ENCODE measurements around the gene NSMF.

NSMF gene

GRCh38 chr9:137404961-137405567, 54.1 kb downstream of the NSMF start:
- H3F3A ChIP-seq (ENCODE audit: insufficient read depth, low read length) = no peaks in the 10 kb centered on the region
- H3K79me2 ChIP-seq (ENCODE audit: insufficient read depth, low read length) = no peaks in the 10 kb centered on the region
- H3K9ac ChIP-seq (ENCODE audit: low read length) = no peak overlapping the region
- H3K4me2 ChIP-seq (ENCODE audit: low read length) = no peak overlapping the region
- TF ChIP-seq EZH2 (IDR thresholded peaks at IDR 0.05; ENCODE audit: borderline replicate concordance, low read length) = no peak
- TF ChIP-seq, protein P1, sequence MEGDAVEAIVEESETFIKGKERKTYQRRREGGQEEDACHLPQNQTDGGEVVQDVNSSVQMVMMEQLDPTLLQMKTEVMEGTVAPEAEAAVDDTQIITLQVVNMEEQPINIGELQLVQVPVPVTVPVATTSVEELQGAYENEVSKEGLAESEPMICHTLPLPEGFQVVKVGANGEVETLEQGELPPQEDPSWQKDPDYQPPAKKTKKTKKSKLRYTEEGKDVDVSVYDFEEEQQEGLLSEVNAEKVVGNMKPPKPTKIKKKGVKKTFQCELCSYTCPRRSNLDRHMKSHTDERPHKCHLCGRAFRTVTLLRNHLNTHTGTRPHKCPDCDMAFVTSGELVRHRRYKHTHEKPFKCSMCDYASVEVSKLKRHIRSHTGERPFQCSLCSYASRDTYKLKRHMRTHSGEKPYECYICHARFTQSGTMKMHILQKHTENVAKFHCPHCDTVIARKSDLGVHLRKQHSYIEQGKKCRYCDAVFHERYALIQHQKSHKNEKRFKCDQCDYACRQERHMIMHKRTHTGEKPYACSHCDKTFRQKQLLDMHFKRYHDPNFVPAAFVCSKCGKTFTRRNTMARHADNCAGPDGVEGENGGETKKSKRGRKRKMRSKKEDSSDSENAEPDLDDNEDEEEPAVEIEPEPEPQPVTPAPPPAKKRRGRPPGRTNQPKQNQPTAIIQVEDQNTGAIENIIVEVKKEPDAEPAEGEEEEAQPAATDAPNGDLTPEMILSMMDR (IDR thresholded peaks at IDR 0.05; ENCODE audit: low read length) = no peak
- H4K20me1 ChIP-seq (ENCODE audit: insufficient read depth, low read length) = no peaks in the 10 kb centered on the region
- peaks cover 7% of the 10 kb centered on the region for H3K27me3 ChIP-seq (ENCODE audit: insufficient read depth, low read length)
- no peak overlapping the region for H3K4me3 ChIP-seq (ENCODE audit: low read depth, low read length, poor library complexity, severe bottlenecking)
- no peaks in the 10 kb centered on the region for H3K36me3 ChIP-seq (ENCODE audit: insufficient read depth, low read length)
- no peak overlapping the region for H2AFZ ChIP-seq (ENCODE audit: low read length)
- H3K27ac ChIP-seq (ENCODE audit: low read depth, low read length, poor library complexity, severe bottlenecking) = no peak overlapping the region
- H3K4me1 ChIP-seq (ENCODE audit: insufficient read depth, low read length, severe bottlenecking) = no peaks in the 10 kb centered on the region
- H3K9me3 ChIP-seq (ENCODE audit: low read length) = no peaks in the 10 kb centered on the region
- no peaks in the 10 kb centered on the region for H3K9me2 ChIP-seq (ENCODE audit: low read depth, low read length)

DNA sequence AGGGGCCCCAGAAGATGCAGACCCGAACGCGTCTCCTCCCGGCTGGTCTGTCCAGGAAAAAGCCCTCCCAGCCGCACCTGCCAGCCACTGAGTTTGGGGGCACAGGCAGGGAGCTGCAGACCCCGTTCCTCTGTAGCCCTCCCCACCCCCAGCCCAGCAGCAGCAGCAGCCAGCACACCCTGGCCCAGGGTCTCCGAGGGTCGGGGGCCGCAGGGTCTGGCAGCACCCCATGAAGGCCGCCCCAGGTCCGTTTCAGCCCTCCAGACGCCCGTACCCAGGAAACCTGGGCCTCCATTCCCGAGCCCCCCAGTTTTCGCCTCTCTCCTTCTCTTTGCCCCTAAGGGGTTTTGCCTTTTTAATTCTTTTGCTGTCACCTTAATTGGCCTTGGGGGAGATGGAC, 55.9 kb downstream of the NSMF start:
- H3K27me3 ChIP-seq (ENCODE audit: insufficient read depth, low read length) = peaks cover 7% of the 10 kb centered on the region
- H3K27ac ChIP-seq (ENCODE audit: low read depth, low read length, poor library complexity, severe bottlenecking) = no peak overlapping the region
- H3K9me3 ChIP-seq (ENCODE audit: low read length) = no peaks in the 10 kb centered on the region
- H2AFZ ChIP-seq (ENCODE audit: low read length) = no peak overlapping the region
- no peak overlapping the region for H3K4me2 ChIP-seq (ENCODE audit: low read length)
- H3K9me2 ChIP-seq (ENCODE audit: low read depth, low read length) = no peaks in the 10 kb centered on the region
- H3F3A ChIP-seq (ENCODE audit: insufficient read depth, low read length) = no peaks in the 10 kb centered on the region
- TF ChIP-seq, protein P1 (IDR thresholded peaks at IDR 0.05; ENCODE audit: low read length) = no peak
- no peak for TF ChIP-seq EZH2 (IDR thresholded peaks at IDR 0.05; ENCODE audit: borderline replicate concordance, low read length)
- H3K4me1 ChIP-seq (ENCODE audit: insufficient read depth, low read length, severe bottlenecking) = no peaks in the 10 kb centered on the region
- no peak overlapping the region for H3K9ac ChIP-seq (ENCODE audit: low read length)
- no peak overlapping the region for H3K4me3 ChIP-seq (ENCODE audit: low read depth, low read length, poor library complexity, severe bottlenecking)
- no peaks in the 10 kb centered on the region for H3K79me2 ChIP-seq (ENCODE audit: insufficient read depth, low read length)
- H4K20me1 ChIP-seq (ENCODE audit: insufficient read depth, low read length) = no peaks in the 10 kb centered on the region
- no peaks in the 10 kb centered on the region for H3K36me3 ChIP-seq (ENCODE audit: insufficient read depth, low read length)

GRCh38 chr9:137402746-137403145, 56.4 kb downstream of the NSMF start:
- H3K27ac ChIP-seq (ENCODE audit: low read depth, low read length, poor library complexity, severe bottlenecking) = no peak overlapping the region
- H3K4me2 ChIP-seq (ENCODE audit: low read length) = no peak overlapping the region
- no peak overlapping the region for H3K4me3 ChIP-seq (ENCODE audit: low read depth, low read length, poor library complexity, severe bottlenecking)
- H3K9me2 ChIP-seq (ENCODE audit: low read depth, low read length) = no peaks in the 10 kb centered on the region
- no peak for TF ChIP-seq EZH2 (IDR thresholded peaks at IDR 0.05; ENCODE audit: borderline replicate concordance, low read length)
- TF ChIP-seq, protein P1 (IDR thresholded peaks at IDR 0.05; ENCODE audit: low read length) = no peak
- no peaks in the 10 kb centered on the region for H4K20me1 ChIP-seq (ENCODE audit: insufficient read depth, low read length)
- H3K36me3 ChIP-seq (ENCODE audit: insufficient read depth, low read length) = no peaks in the 10 kb centered on the region
- H3K79me2 ChIP-seq (ENCODE audit: insufficient read depth, low read length) = no peaks in the 10 kb centered on the region
- no peaks in the 10 kb centered on the region for H3K9me3 ChIP-seq (ENCODE audit: low read length)
- H3K9ac ChIP-seq (ENCODE audit: low read length) = no peak overlapping the region
- H3K27me3 ChIP-seq (ENCODE audit: insufficient read depth, low read length) = peaks cover 7% of the 10 kb centered on the region
- H3F3A ChIP-seq (ENCODE audit: insufficient read depth, low read length) = no peaks in the 10 kb centered on the region
- H3K4me1 ChIP-seq (ENCODE audit: insufficient read depth, low read length, severe bottlenecking) = no peaks in the 10 kb centered on the region
- H2AFZ ChIP-seq (ENCODE audit: low read length) = no peak overlapping the region
